WI38 (cell line): ENCODE data around the gene TTC9.

Source experiments
- H3K4me3 ChIP-seq: 2 replicates; pipeline ENCODE4 v1.5.1; 2011; ENCODE audit warnings: low read depth, mild to moderate bottlenecking, control low read depth, low read length
- CTCF ChIP-seq: IDR thresholded peaks from 2 replicates; pipeline ENCODE4 v1.5.1; 2012; ENCODE audit warnings: low read depth, mild to moderate bottlenecking, control low read depth, low read length

The TTC9 gene

GRCh38 chr14:70641548-70642302, at the start of gene TTC9:
Gene TTC9 (plus strand): TSS chr14:70641916. CDS start chr14:70642130, 214 bp downstream.
- TF ChIP-seq CTCF: no peak
- H3K4me3 ChIP-seq: peak within 1 kb of the TSS; percentile 45

GRCh38 chr14:70594461-70594860, 47.3 kb upstream of the TTC9 start:
- no peak for TF ChIP-seq CTCF
- H3K4me3 ChIP-seq: no peak overlapping the region

- no peak overlapping the region for H3K4me3 ChIP-seq
- TF ChIP-seq CTCF: no peak
These were observed 46.1 kb upstream of the TTC9 start for GRCh38 chr14:70595443-70596185.

GRCh38 chr14:70597731-70598130, 44.0 kb upstream of the TTC9 start:
- no peak overlapping the region for H3K4me3 ChIP-seq
- TF ChIP-seq CTCF: no peak

- H3K4me3 ChIP-seq: peak overlapping the region; percentile 99
- no peak for TF ChIP-seq CTCF
These were observed 42.4 kb upstream of the TTC9 start for GRCh38 chr14:70599345-70599744.

- peak within 1 kb of the TSS; percentile 99 for H3K4me3 ChIP-seq
- TF ChIP-seq CTCF: no peak
These were observed 41.1 kb upstream of the TTC9 start, which contains the start of gene MED6 for GRCh38 chr14:70600382-70601157. Gene MED6 (minus strand): TSS chr14:70600655. CDS start chr14:70600637, 18 bp downstream.
